ENCODE results near the gene CRTC3. TPM values are rescaled to one million over a fixed set of nuclear protein-coding genes. Genes with fewer than 3 reads are reported as not detected.

Gene CRTC3
- total RNA-seq, 1 donor from 2014 or later = 21.4 TPM

- Histone ChIP-seq H3K4me2 (ENCODE audit: low read length) (no peak overlapping the region), H3K9me3 (ENCODE audit: insufficient read depth, low read depth, low read length) (no peaks in the 10 kb centered on the region), H3K27me3 (ENCODE audit: insufficient read depth, low read length) (no peaks in the 10 kb centered on the region), H3K27ac (ENCODE audit: low read depth, low read length) (no peak overlapping the region), H4K20me1 (ENCODE audit: insufficient read depth, low read length) (peaks cover 32% of the 10 kb centered on the region), H3K4me3 (ENCODE audit: insufficient read depth, low read depth, low read length) (no peak overlapping the region), H3K4me1 (ENCODE audit: insufficient read depth, low read length) (no peaks in the 10 kb centered on the region), H3K9ac (ENCODE audit: low read length) (no peak overlapping the region), H3K79me2 (ENCODE audit: insufficient read depth, low read length) (peaks cover 8% of the 10 kb centered on the region), H3K36me3 (ENCODE audit: insufficient read depth, low read length) (no peaks in the 10 kb centered on the region), H2AFZ (ENCODE audit: low read depth, low read length) (no peak overlapping the region)
- no peaks in the 10 kb centered on the region for H3K27me3 Mint-ChIP-seq (ENCODE audit: low read depth, unreplicated experiment)
- FAIRE-seq (no peak), DNase-seq (ENCODE audit: low read depth) (no peak)
- no peak overlapping the region for H3K27ac Mint-ChIP-seq (ENCODE audit: unreplicated experiment)
- H3K4me1 Mint-ChIP-seq (ENCODE audit: low read depth, unreplicated experiment) = no peaks in the 10 kb centered on the region
- H3K4me3 Mint-ChIP-seq (ENCODE audit: unreplicated experiment) = no peak overlapping the region
- TF ChIP-seq CTCF (IDR thresholded peaks at IDR 0.05; ENCODE audit: insufficient read depth, low read depth, low read length) = no peak
- no peak for TF ChIP-seq EZH2 (IDR thresholded peaks at IDR 0.05; ENCODE audit: insufficient read depth, low read length)
- peaks cover 2% of the 10 kb centered on the region for H3K36me3 Mint-ChIP-seq (ENCODE audit: low read depth, unreplicated experiment)
- no peaks in the 10 kb centered on the region for H3K9me3 Mint-ChIP-seq (ENCODE audit: unreplicated experiment)
Observed at GRCh38 chr15:90579213-90579612, 49.5 kb downstream of the CRTC3 start.

DNA sequence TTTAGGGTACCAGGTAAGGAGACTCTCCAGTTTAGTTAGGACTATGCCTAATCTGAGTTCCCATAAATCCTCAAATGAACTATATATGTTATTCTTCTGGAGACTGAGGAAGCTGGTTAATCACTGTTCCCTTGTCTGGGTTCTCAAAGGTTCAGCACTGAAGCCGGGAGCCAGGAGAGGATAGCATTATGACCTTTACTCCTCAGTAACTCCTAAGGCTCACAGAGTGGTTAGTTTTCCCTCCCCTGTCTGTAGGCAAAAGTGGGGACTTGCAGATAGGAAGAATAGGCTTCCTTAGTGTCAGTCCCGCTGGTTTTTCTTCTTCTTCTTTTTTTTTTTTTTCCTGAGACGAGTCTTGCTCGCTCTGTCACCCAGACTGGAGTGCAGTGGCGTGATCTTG, 50.4 kb downstream of the CRTC3 start:
- H3K27ac Mint-ChIP-seq (ENCODE audit: unreplicated experiment) = no peak overlapping the region
- H3K4me3 Mint-ChIP-seq (ENCODE audit: unreplicated experiment) = no peak overlapping the region
- Histone ChIP-seq H3K4me2 (ENCODE audit: low read length) (no peak overlapping the region), H3K36me3 (ENCODE audit: insufficient read depth, low read length) (no peaks in the 10 kb centered on the region), H2AFZ (ENCODE audit: low read depth, low read length) (no peak overlapping the region), H3K27ac (ENCODE audit: low read depth, low read length) (no peak overlapping the region), H3K4me3 (ENCODE audit: insufficient read depth, low read depth, low read length) (no peak overlapping the region), H3K79me2 (ENCODE audit: insufficient read depth, low read length) (peaks cover 6% of the 10 kb centered on the region), H3K4me1 (ENCODE audit: insufficient read depth, low read length) (no peaks in the 10 kb centered on the region), H3K9me3 (ENCODE audit: insufficient read depth, low read depth, low read length) (no peaks in the 10 kb centered on the region), H4K20me1 (ENCODE audit: insufficient read depth, low read length) (peaks cover 32% of the 10 kb centered on the region), H3K9ac (ENCODE audit: low read length) (no peak overlapping the region), H3K27me3 (ENCODE audit: insufficient read depth, low read length) (no peaks in the 10 kb centered on the region)
- FAIRE-seq (no peak), DNase-seq (ENCODE audit: low read depth) (no peak)
- H3K9me3 Mint-ChIP-seq (ENCODE audit: unreplicated experiment) = no peaks in the 10 kb centered on the region
- TF ChIP-seq EZH2 (IDR thresholded peaks at IDR 0.05; ENCODE audit: insufficient read depth, low read length) = no peak
- no peak for TF ChIP-seq CTCF (IDR thresholded peaks at IDR 0.05; ENCODE audit: insufficient read depth, low read depth, low read length)
- no peaks in the 10 kb centered on the region for H3K4me1 Mint-ChIP-seq (ENCODE audit: low read depth, unreplicated experiment)
- peaks cover 2% of the 10 kb centered on the region for H3K36me3 Mint-ChIP-seq (ENCODE audit: low read depth, unreplicated experiment)
- no peaks in the 10 kb centered on the region for H3K27me3 Mint-ChIP-seq (ENCODE audit: low read depth, unreplicated experiment)

GRCh38 chr15:90580541-90580940, 50.8 kb downstream of the CRTC3 start:
- no peak overlapping the region for H3K9ac ChIP-seq (ENCODE audit: low read length)
- H3K27ac ChIP-seq (ENCODE audit: low read depth, low read length) = no peak overlapping the region
- H3K79me2 ChIP-seq (ENCODE audit: insufficient read depth, low read length) = peaks cover 3% of the 10 kb centered on the region
- Mint-ChIP-seq H3K4me1 (ENCODE audit: low read depth, unreplicated experiment) (no peaks in the 10 kb centered on the region), H3K9me3 (ENCODE audit: unreplicated experiment) (no peaks in the 10 kb centered on the region), H3K27ac (ENCODE audit: unreplicated experiment) (no peak overlapping the region), H3K27me3 (ENCODE audit: low read depth, unreplicated experiment) (no peaks in the 10 kb centered on the region), H3K36me3 (ENCODE audit: low read depth, unreplicated experiment) (peaks cover 2% of the 10 kb centered on the region), H3K4me3 (ENCODE audit: unreplicated experiment) (no peak overlapping the region)
- FAIRE-seq (no peak), DNase-seq (ENCODE audit: low read depth) (no peak)
- no peaks in the 10 kb centered on the region for H3K36me3 ChIP-seq (ENCODE audit: insufficient read depth, low read length)
- no peaks in the 10 kb centered on the region for H3K27me3 ChIP-seq (ENCODE audit: insufficient read depth, low read length)
- no peak for TF ChIP-seq CTCF (IDR thresholded peaks at IDR 0.05; ENCODE audit: insufficient read depth, low read depth, low read length)
- no peak for TF ChIP-seq EZH2 (IDR thresholded peaks at IDR 0.05; ENCODE audit: insufficient read depth, low read length)
- H4K20me1 ChIP-seq (ENCODE audit: insufficient read depth, low read length) = peaks cover 32% of the 10 kb centered on the region
- no peak overlapping the region for H3K4me2 ChIP-seq (ENCODE audit: low read length)
- H2AFZ ChIP-seq (ENCODE audit: low read depth, low read length) = no peak overlapping the region
- no peak overlapping the region for H3K4me3 ChIP-seq (ENCODE audit: insufficient read depth, low read depth, low read length)
- no peaks in the 10 kb centered on the region for H3K4me1 ChIP-seq (ENCODE audit: insufficient read depth, low read length)
- no peaks in the 10 kb centered on the region for H3K9me3 ChIP-seq (ENCODE audit: insufficient read depth, low read depth, low read length)
